Bronchial smooth muscle cell (primary cell): ENCODE results near the gene HSP90AB1. TPM values are rescaled to one million over a fixed set of nuclear protein-coding genes. Genes with fewer than 3 reads are reported as not detected.

Experiments
- total RNA-seq: library from RNA; depleted of rRNA; stranded (reverse); fragments of >200 nt; gene quantifications from 2 replicates; pipeline ENCODE4 v1.2.1, GENCODE V29; 2014

The HSP90AB1 gene
- 289 and 353 TPM in 2 replicates for total RNA-seq

DNA sequence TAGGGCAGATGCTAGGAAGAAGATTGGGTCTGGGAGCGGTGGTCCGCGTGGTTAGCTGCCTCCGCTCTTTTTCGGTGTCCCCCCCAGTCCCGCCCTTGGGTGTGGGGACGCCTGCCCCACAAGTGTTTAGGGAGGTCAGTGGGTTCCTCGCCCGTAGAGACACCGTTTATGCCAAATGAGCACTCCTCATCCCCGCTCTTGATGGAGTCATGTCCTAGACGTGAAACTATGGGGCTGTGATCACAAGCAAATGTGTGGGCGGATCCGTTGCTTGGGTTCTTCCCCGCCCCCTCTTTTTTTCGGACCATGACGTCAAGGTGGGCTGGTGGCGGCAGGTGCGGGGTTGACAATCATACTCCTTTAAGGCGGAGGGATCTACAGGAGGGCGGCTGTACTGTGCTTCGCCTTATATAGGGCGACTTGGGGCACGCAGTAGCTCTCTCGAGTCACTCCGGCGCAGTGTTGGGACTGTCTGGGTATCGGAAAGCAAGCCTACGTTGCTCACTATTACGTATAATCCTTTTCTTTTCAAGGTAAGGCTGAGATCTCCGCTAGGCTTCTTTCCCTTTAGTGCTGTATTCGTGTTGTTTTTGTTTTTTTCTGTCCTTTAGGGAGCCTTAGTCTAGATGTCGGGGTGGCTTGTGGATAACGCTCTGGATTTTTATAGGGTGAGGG lies at the start of gene HSP90AB1:
TSS of gene HSP90AB1 (plus strand) at position 439 of the 675 bp plus-strand sequence. CDS start 1,529 bp downstream, outside the sequence.

GRCh38 chr6:44216677-44217331 lies 30.1 kb upstream of the HSP90AB1 start, which contains the start of gene MYMX:
Gene MYMX (plus strand): TSS chr6:44216926. CDS start chr6:44217472, 546 bp downstream.

DNA sequence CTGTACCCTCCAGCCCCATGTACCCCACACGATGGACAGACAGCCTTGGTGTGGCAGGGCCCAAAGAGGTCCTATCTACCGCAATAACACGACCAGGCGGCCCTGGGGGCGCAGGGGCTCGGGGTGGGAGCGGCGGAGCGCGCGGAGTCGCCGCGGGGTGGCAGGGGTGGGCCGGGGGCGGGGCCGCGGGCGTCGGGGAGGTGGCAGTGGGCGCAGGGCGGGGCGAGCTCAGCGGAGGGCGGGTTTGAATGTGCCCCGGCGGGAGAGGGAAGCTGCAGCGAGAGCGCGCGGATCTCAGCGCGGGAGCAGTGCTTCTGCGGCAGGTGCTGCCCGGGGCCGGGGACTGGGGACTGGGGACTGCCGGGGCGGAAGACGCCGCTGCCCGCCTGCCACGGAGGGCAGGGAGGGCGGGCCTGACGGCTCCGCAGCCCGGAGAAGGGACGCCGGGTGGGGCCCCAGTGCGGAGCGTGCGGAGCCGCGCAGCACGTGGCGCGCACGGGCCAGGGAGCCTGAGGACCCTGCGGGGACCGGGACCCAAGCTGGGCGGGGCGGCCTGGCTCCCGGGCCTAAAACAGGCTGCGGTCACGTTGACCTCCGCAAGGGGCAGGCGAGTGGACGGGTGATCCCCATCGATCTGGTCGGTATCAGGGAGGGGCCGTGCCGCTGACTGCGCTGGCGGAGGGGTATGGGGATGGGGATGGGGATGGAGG lies 23.4 kb upstream of the HSP90AB1 start, which contains the start of gene SLC29A1:
TSS of gene SLC29A1 (plus strand) at position 277 of the 710 bp plus-strand sequence. CDS start 3,719 bp downstream, outside the sequence.

DNA sequence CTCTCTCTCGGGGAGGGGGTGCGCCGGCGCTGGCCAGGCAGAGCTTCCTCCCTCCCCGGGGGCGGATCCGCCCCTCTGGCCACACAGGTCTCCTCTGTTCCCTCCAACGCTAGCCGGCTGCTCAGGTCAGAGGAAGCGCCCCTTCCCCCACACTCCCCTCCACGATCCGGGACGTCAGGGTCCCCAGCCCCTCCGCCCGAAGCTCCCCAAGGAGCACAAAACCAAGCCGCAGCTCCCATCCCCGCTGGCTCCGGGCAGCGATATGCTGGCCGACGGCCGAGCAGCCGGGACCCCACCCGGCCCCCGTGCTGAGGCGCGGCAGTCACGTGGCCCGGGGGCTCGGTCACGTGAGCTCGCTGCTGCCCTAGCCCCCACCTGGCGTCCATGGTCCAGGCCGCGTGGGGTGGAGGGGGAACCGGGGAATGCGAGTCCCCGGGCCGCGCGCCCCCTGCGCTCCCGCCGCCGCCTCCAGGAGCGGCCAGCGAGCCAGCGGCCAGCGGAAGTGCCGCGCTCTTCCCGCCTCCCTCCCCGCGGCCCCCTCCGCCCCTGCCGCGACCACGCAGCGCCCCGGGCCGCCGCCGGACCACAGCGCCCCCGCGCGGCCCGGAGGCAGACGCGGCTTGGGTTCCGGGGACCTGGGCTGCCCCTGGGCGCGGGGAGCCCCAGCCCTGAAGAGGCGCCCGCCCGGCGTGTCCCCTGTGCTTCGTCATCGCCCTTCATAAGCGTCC lies 10.3 kb downstream of the HSP90AB1 start, which contains the start of gene SLC35B2:
TSS of gene SLC35B2 (minus strand) at position 504 of the 728 bp plus-strand sequence. CDS start at position 386, 118 bp downstream.

GRCh38 chr6:44265007-44265721 lies 18.3 kb downstream of the HSP90AB1 start, which contains the start of gene NFKBIE:
Gene NFKBIE (minus strand): TSS chr6:44265551. CDS start chr6:44265346, 205 bp downstream.

GRCh38 chr6:44269921-44270525 lies 23.1 kb downstream of the HSP90AB1 start, which contains the start of gene TMEM151B:
Gene TMEM151B (plus strand): TSS chr6:44270450. CDS start chr6:44270743, 293 bp downstream.

Other genes with a start within 250 kb of the HSP90AB1 start
- gene MRPL14, start 119.6 kb upstream of the HSP90AB1 start, total RNA-seq: 31.3 and 54.1 TPM in 2 replicates
- gene TMEM63B, start 119.5 kb upstream of the HSP90AB1 start, total RNA-seq: 17.5 and 24.8 TPM in 2 replicates
- under 0.01 TPM in 1 of 2 replicates, not detected in the other for gene CAPN11, start 88.3 kb upstream of the HSP90AB1 start, total RNA-seq
- gene MYMX, start 30.2 kb upstream of the HSP90AB1 start, total RNA-seq: not detected in 2 replicates
- 3.2 and 4.7 TPM in 2 replicates for gene SLC29A1, start 23.5 kb upstream of the HSP90AB1 start, total RNA-seq
- 55.2 and 80.9 TPM in 2 replicates for gene SLC35B2, start 10.4 kb downstream of the HSP90AB1 start, total RNA-seq
- gene NFKBIE, start 18.4 kb downstream of the HSP90AB1 start, total RNA-seq: 3.3 TPM in 2 replicates
- gene TMEM151B, start 23.3 kb downstream of the HSP90AB1 start, total RNA-seq: under 0.01 TPM in 2 replicates
- gene AARS2, start 66.2 kb downstream of the HSP90AB1 start, total RNA-seq: 16.2 and 24.6 TPM in 2 replicates
- gene SPATS1, start 95.5 kb downstream of the HSP90AB1 start, total RNA-seq: 0.16 TPM in 1 of 2 replicates, not detected in the other
- 15.3 and 18.4 TPM in 2 replicates for gene CDC5L, start 140.6 kb downstream of the HSP90AB1 start, total RNA-seq